ENCODE measurements around the gene GRID1.

DNA sequence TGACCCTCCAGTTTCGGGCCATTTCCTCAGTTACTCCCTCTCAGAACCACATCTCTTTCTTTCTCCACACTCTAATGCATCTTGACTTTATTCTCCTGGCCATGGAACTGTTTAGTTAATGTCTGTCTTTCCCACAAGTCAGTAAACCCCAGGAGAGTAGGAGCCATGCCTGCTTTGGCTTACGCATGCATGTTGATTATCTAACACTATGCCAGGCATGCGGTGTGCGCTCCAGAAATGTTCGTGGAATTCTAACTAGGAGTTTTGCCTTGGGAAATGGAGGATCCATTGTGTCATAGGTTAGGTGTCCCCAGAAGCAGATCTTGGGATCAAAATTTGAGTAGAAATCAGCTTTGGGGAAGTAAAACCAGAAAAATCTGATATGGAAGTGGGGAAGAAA lies 308.9 kb downstream of the GRID1 start:
- TF ChIP-seq, protein P1, sequence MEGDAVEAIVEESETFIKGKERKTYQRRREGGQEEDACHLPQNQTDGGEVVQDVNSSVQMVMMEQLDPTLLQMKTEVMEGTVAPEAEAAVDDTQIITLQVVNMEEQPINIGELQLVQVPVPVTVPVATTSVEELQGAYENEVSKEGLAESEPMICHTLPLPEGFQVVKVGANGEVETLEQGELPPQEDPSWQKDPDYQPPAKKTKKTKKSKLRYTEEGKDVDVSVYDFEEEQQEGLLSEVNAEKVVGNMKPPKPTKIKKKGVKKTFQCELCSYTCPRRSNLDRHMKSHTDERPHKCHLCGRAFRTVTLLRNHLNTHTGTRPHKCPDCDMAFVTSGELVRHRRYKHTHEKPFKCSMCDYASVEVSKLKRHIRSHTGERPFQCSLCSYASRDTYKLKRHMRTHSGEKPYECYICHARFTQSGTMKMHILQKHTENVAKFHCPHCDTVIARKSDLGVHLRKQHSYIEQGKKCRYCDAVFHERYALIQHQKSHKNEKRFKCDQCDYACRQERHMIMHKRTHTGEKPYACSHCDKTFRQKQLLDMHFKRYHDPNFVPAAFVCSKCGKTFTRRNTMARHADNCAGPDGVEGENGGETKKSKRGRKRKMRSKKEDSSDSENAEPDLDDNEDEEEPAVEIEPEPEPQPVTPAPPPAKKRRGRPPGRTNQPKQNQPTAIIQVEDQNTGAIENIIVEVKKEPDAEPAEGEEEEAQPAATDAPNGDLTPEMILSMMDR (IDR thresholded peaks at IDR 0.05): no peak
- TF ChIP-seq POLR2A (IDR thresholded peaks at IDR 0.05): no peak

All from Peyer's patch (tissue), 4 donors.